GM19468 (cell line): ENCODE results near the gene DGCR2.
"Not testable (repeated sequence)": the region's sequence is repeated elsewhere in the genome, so short reads cannot be mapped to it uniquely, and the experiment has no call there.

Experiments used
- ATAC-seq: cut with Tn5 transposase; IDR thresholded peaks from one replicate; pipeline ENCODE4 v1.9.1; 2021; ENCODE audit warnings: mild to moderate bottlenecking, moderate library complexity, moderate number of reproducible peaks; ENCODE audit not compliant: unreplicated experiment; ENCODE audit errors: extremely low read depth

DGCR2 gene

DNA sequence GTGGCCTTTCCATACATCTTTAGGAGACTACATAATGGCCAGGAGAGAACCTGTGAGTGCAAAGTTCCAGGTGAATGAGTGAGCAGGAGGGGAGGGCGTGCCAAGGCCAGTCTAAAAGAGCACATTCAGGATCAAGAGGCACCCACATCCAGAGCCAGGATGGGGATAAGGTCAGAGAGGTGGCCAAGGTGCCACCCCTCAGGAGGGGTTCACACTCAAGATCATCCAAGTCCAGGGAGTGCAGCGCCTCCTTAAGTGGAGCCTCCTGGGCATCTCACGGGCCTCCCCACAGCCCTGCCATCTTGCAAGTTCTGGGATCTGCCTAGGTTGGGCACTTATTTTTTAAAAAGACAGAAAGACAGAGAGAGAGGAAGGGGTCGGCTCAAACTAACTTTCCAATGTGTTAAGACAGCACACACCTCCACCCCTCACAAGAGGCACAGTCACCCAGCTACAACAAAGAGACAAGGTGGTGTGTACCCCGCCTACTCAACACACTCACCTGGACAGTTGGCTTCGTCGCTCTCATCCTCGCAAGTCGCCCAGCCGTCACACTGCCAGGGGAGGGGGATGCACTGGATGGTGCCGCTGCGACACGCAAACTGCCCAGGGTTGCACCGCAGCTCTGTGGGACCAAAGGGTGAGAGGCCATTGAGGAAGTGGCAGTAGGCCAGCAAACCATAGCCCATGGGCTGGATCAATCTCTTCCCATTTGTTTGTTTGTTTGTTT, 33.2 kb downstream of the DGCR2 start:
- no peak for ATAC-seq

DNA sequence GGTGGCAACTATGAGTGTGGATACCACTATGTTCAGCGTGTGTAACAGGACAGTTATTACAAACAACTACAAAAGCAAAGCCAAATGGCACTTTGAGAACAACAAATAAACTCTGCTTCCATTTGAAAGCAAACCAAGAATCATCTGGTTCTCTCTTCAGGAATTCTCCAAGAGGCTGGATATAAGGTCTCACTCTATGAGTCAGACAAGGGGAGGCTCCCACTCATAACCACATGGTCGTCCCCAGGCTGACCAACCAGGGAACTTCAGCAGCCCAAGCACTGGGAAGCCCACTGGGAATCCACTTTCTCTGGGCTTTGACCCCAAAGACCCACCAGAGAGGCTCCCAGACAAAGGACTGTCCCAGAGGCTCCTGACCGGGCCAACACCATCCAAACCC, 35.3 kb downstream of the DGCR2 start:
- ATAC-seq = no peak

DNA sequence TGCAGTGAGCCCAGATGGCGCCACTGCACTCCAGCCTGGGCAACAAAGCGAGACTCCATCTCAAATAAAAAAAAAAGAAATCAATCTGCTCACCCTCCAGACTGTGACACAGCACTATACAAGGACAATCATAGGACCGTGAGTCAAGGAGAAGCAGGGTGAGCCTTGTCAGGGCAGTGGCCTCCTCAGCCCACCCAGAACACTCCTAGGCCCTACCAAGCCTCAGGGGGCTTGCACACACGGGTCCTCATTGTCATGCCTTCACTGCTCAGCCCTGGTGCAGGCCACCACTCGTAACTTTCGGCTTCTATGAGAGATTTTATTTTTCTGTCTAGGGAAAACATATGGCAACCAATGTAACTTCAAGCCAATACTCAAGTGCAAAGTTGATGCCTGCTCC, 35.8 kb downstream of the DGCR2 start:
- ATAC-seq = no peak

- ATAC-seq = no peak
Measured at GRCh38 chr22:19085233-19085718, 36.9 kb downstream of the DGCR2 start.

DNA sequence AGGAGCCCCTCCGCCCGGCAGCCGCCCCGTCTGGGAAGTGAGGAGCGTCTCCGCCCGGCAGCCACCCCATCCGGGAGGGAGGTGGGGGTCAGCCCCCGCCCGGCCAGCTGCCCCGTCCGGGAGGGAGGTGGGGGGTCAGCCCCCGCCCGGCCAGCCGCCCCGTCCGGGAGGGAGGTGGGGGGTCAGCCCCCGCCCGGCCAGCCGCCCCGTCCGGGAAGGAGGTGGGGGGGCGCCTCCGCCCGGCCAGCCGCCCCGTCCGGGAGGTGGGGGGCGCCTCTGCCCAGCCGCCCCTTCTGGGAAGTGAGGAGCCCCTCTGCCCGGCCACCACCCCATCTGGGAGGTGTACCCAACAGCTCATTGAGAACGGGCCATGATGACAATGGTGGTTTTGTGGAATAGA, 37.6 kb downstream of the DGCR2 start:
- not testable (repeated sequence) for ATAC-seq

GRCh38 chr22:19084126-19084525, 38.1 kb downstream of the DGCR2 start:
- not testable (repeated sequence) for ATAC-seq

DNA sequence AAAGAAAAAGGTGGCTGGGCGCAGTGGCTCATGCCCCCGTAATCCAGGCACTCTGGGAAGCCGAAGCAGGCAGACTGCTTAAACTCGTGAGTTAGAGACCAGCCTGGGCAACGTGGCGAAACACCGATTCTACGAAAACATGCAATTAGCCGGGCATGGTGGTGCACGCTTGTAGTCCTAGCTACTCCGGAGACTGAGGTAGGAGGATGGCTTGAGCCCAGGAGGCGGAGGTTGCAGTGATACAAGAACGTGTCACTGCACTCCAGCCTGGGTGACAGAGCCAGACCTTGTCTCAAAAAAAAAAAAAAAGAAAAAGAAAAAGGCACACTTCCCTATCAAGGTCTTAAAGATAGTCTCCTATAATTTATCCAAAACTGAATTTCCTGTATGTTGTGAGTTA, 39.4 kb downstream of the DGCR2 start:
- no peak for ATAC-seq

DNA sequence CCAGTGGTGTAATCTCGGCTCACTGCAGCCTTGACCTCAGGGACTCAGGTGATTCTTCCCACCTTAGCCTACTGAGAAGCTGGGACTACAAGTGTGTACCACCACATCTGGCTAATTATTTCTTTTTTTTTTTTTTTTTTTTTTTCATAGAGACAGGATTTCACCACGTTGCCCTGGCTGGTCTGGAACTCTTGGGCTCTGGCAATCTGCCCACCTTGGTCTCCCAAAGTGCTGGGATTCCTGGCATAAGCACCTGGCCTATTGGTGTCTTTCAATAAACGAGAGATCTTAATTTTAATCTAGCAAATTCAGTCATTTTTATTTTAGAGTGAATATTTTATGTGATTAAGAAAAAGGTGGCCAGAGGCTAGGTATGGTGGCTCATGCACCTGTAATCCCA, 40.1 kb downstream of the DGCR2 start:
- no peak for ATAC-seq

DNA sequence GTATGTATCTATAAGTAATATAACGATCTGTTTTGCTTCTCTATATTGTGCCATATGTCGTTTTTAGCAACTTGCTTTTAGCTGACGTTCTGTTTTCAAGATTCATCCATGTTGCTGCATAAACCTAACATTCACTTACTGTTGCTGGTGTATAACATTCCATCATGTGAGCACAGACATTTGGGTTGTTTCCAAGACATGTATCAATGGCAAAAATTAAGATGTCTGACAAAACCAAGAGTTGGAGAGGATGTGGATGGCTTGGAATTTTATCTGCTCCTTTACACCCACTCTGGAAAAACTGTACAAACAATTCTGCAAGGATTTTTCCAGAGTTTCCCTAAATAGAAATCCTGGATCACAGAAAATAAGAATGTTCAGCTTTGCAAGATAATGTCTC, 40.9 kb downstream of the DGCR2 start:
- no peak for ATAC-seq

DNA sequence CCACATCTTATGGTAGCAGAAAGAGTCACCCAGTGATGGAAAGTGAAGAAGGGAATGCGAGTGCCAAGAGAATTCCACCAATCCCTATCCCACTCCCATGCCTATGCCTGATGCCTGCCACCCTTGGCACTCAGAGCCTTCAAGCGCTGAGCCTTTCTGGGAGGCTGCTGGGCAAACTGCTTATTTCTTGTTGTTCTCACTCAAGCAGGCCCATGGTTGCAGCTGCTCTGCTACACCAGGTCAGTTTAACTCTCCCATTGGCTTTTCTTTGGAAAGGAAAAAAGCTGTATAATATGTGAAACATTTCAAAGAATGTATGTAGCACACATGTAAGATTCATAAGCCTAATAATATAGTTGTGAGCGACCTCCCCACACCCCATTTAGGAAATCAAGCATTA, 41.4 kb downstream of the DGCR2 start:
- no peak for ATAC-seq

DNA sequence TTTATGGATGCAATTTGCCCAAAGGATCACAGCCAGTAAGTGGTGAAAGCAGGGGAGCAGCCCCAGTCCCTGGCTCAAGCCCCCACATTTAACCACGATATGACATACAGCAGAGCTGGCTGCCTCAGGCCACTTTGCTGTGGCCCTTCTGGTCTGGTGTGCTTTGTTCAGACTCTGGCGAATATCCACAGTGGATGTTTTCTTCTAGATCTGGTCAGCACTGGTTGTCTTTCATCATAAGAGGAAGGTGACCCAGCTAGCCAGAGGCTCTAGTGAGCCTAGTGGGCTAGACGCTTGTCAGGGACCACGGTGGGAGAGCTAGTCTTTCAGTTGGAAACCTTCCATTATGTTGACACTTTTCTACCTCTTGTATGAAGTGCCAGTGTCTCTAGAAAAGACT, 42.5 kb downstream of the DGCR2 start:
- ATAC-seq = no peak

DNA sequence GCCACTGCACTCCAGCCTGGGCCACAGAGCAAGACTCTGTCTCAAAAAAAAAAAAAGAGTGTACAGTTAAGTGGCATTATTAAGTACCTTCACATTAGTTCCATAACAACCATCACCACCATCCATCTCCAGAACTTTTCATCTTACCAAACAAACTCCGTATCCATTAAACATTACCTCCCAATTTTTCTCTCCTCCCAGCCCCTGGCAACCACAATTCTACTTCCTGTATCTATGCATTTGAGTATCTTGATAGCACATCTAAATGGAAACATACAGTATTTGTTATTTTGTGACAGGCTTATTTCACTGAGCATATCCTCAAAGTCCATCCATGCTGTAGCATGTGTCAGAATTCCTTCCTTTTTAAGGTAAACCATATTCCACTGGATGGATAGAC, 46.8 kb downstream of the DGCR2 start:
- ATAC-seq = no peak

- ATAC-seq = not testable (repeated sequence)
Measured at GRCh38 chr22:19072853-19073252, 49.4 kb downstream of the DGCR2 start.

GRCh38 chr22:19070397-19071169, 51.6 kb downstream of the DGCR2 start:
- no peak for ATAC-seq

GRCh38 chr22:19069451-19069850, 52.8 kb downstream of the DGCR2 start:
- no peak for ATAC-seq

GRCh38 chr22:19068784-19069271, 53.4 kb downstream of the DGCR2 start:
- ATAC-seq = no peak

DNA sequence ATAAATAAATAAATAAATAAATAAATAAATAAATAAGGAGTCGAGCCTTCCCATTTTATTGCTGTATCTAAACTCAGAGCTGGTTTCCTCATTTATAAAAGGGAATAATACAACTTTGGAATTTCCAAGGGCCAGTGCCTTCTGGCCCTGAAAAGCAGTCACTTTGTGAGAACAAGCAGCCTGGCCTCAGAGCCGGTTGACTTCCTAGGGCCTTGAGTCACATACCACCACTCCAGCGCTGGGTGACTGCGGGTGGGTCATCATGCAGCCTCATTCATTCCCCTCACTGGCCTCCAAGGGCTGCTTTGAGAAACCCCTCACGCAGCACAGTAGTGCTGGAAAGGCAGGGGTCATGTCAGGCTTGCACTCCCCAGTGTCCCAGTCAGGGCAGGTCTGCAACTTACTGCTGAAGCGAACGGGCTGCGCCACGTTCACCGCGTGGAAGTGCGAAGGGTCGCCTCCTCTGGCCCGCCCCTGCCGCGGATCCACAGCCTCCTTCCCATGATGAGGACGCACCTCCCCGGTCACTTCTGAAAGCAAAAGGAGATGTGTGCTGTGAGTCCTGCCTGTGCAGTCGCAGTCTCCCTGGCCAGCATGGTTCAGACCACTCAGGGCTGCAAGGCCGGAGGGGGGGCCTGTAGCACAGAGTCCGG, 54.4 kb downstream of the DGCR2 start:
- ATAC-seq = no peak

DNA sequence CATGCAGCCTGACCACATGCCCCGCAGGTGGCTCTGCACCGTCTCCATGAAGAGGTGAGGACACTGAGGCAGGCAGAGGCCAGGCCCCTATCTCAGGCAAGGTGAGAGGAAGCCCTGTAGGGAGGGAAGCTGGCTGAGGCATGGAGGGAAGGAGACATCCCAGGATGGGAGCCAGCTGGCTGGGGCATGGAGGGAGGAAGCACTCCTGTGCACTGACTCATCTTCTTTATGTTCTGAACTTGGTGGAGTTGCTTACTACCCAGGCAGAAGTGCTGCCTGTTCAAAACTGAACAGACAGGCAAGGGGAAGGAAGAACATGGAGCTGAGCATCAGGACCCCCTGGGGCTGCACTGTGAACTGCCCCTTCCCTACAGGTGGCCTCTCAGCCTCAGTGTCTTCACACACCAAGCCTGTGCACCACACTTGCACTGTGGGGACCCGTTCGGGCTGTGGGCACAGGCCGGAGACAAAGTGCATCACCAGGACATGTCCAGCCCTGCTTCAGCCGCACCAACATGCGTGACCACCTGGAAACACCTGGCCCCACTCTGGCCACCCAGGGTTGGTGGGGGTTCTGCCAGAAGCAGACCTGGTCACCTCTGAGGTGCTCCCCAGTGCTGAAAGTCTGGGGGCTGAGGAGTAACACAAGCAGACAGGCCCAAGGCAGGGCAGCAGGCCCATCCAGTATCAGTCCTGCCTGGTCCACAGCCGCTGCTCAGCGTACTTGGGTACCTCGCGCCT, 55.5 kb downstream of the DGCR2 start:
- no peak for ATAC-seq

GRCh38 chr22:19065929-19066328, 56.3 kb downstream of the DGCR2 start:
- no peak for ATAC-seq

- ATAC-seq = no peak
Measured at GRCh38 chr22:19065298-19065859, 56.8 kb downstream of the DGCR2 start.
